ENCODE results near the gene SLC2A4. TPM values are rescaled to one million over a fixed set of nuclear protein-coding genes. Genes with fewer than 3 reads are reported as not detected.

The SLC2A4 gene
- total RNA-seq, 6 donors from 2014 or later = 1.0 to 5.2 (median 1.2) TPM

DNA sequence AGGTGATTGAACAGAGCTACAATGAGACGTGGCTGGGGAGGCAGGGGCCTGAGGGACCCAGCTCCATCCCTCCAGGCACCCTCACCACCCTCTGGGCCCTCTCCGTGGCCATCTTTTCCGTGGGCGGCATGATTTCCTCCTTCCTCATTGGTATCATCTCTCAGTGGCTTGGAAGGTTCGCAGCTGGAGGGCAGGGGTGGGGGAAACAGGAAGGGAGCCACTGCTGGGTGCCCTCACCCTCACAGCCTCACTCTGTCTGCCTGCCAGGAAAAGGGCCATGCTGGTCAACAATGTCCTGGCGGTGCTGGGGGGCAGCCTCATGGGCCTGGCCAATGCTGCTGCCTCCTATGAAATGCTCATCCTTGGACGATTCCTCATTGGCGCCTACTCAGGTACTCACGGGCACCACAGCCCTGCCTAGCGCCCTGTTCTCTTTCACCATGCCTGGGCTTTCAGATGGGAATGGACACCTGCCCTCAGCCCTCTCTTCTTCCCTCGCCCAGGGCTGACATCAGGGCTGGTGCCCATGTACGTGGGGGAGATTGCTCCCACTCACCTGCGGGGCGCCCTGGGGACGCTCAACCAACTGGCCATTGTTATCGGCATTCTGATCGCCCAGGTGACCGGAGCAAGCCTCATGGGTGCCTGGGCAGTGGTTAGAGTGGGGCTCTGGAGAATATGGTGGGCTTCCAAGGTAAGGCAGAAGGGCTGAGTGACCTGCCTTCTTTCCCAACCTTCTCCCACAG, 2.1 kb downstream of the SLC2A4 start:
- Histone ChIP-seq H3K4me3 (no peak overlapping the region), H3K9me3 (no peaks in the 10 kb centered on the region), H3K27me3 (peaks cover 0 to 12% (median 4%) of the 10 kb centered on the region in 4 donors), H3K27ac (no peak overlapping the region), H3K4me1 (peaks cover 23 to 29% (median 24%) of the 10 kb centered on the region in 4 donors), H3K36me3 (no peaks in the 10 kb centered on the region)
- no peak for DNase-seq
- no peak for ATAC-seq (ENCODE audit: low FRiP score in 2 of 2)
- WGBS, 2 donors = 84 to 90% methylated on average over 14 to 18 of the region's 18 CpGs
- no peak for TF ChIP-seq POLR2AphosphoS5 (IDR thresholded peaks at IDR 0.05)
- no peak for TF ChIP-seq POLR2A (IDR thresholded peaks at IDR 0.05)
- TF ChIP-seq EP300 (IDR thresholded peaks at IDR 0.05) = no peak
- TF ChIP-seq CTCF (IDR thresholded peaks at IDR 0.05) = no peak

DNA sequence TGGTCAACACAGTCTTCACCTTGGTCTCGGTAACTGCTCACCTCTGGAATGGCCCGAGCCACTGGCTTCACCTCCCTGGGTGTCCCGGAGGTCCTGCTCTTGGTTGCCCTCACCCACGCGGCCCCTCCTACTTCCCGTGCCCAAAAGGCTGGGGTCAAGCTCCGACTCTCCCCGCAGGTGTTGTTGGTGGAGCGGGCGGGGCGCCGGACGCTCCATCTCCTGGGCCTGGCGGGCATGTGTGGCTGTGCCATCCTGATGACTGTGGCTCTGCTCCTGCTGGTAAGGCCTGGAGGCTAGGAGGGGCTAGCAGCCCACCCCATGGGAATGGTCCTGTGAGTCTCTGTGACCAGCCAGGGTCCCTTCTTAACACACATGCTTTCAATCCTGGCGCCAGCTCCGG, 3.4 kb downstream of the SLC2A4 start:
- 94 to 96% methylated on average over 14 to 16 of the region's 16 CpGs for WGBS, 2 donors
- H3K9me3 ChIP-seq = no peaks in the 10 kb centered on the region
- no peak for ATAC-seq (ENCODE audit: low FRiP score in 2 of 2)
- no peaks in the 10 kb centered on the region for H3K36me3 ChIP-seq
- TF ChIP-seq EP300 (IDR thresholded peaks at IDR 0.05) (no peak), CTCF (IDR thresholded peaks at IDR 0.05) (no peak), POLR2A (IDR thresholded peaks at IDR 0.05) (no peak), POLR2AphosphoS5 (IDR thresholded peaks at IDR 0.05) (no peak)
- peaks cover 23 to 29% (median 24%) of the 10 kb centered on the region in 4 donors for H3K4me1 ChIP-seq
- peak in 1 of 2 donors; percentile 75 for DNase-seq
- H3K27me3 ChIP-seq = peaks cover 0 to 12% (median 4%) of the 10 kb centered on the region in 4 donors
- H3K27ac ChIP-seq = no peak overlapping the region
- H3K4me3 ChIP-seq = no peak overlapping the region

DNA sequence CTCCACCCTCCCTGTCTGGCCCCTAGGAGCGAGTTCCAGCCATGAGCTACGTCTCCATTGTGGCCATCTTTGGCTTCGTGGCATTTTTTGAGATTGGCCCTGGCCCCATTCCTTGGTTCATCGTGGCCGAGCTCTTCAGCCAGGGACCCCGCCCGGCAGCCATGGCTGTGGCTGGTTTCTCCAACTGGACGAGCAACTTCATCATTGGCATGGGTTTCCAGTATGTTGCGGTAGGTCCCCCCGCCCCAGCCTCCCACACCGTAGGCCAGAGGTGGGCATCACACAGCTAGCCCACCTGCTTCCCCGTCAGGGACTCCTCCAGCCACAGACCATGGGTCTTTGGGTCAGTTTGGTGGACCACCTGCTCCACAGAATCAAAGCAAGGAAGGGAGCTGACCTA, 4.2 kb downstream of the SLC2A4 start:
- H3K4me3 ChIP-seq = no peak overlapping the region
- H3K36me3 ChIP-seq = no peaks in the 10 kb centered on the region
- H3K4me1 ChIP-seq = peaks cover 19 to 24% (median 21%) of the 10 kb centered on the region in 4 donors
- DNase-seq (peak in 1 of 2 donors; percentile 61), ATAC-seq (ENCODE audit: low FRiP score in 2 of 2) (no peak)
- WGBS, 2 donors = 95 to 98% methylated on average over 8 to 12 of the region's 12 CpGs
- no peaks in the 10 kb centered on the region for H3K9me3 ChIP-seq
- TF ChIP-seq POLR2A (IDR thresholded peaks at IDR 0.05) (no peak), POLR2AphosphoS5 (IDR thresholded peaks at IDR 0.05) (no peak), EP300 (IDR thresholded peaks at IDR 0.05) (no peak), CTCF (IDR thresholded peaks at IDR 0.05) (no peak)
- no peak overlapping the region for H3K27ac ChIP-seq
- peaks cover 0 to 12% (median 4%) of the 10 kb centered on the region in 4 donors for H3K27me3 ChIP-seq

GRCh38 chr17:7289256-7290032, 7.9 kb downstream of the SLC2A4 start:
- 86 to 92% methylated on average over 9 to 18 of the region's 18 CpGs for WGBS, 2 donors
- Histone ChIP-seq H3K27ac (no peak overlapping the region), H3K4me1 (peaks cover 8 to 10% (median 9%) of the 10 kb centered on the region in 4 donors), H3K36me3 (no peaks in the 10 kb centered on the region), H3K27me3 (peaks cover 0 to 13% (median 9%) of the 10 kb centered on the region in 4 donors), H3K9me3 (no peaks in the 10 kb centered on the region), H3K4me3 (no peak overlapping the region)
- DNase-seq = peak in 1 of 2 donors; percentile 70
- ATAC-seq (ENCODE audit: low FRiP score in 2 of 2) = no peak
- TF ChIP-seq EP300 (IDR thresholded peaks at IDR 0.05) (no peak), POLR2A (IDR thresholded peaks at IDR 0.05) (no peak), CTCF (IDR thresholded peaks at IDR 0.05) (no peak), POLR2AphosphoS5 (IDR thresholded peaks at IDR 0.05) (no peak)
